NCI-H187 treated with DMSO at 0.1 percent for 48 hours (cell line): Measurements from ENCODE around the gene GRIK4.
A peak's percentile ranks its signal among the peaks of the same experiment; 100 is the strongest.
"Not testable (repeated sequence)": the region's sequence is repeated elsewhere in the genome, so short reads cannot be mapped to it uniquely, and the experiment has no call there.

Source experiments
- DNase-seq: peaks from one replicate; lab custom pipeline; 2025; lab: John Stamatoyannopoulos, UW

The GRIK4 gene

GRCh38 chr11:120746376-120746775 is 234.8 kb downstream of the GRIK4 start:
- DNase-seq, result no peak

DNA sequence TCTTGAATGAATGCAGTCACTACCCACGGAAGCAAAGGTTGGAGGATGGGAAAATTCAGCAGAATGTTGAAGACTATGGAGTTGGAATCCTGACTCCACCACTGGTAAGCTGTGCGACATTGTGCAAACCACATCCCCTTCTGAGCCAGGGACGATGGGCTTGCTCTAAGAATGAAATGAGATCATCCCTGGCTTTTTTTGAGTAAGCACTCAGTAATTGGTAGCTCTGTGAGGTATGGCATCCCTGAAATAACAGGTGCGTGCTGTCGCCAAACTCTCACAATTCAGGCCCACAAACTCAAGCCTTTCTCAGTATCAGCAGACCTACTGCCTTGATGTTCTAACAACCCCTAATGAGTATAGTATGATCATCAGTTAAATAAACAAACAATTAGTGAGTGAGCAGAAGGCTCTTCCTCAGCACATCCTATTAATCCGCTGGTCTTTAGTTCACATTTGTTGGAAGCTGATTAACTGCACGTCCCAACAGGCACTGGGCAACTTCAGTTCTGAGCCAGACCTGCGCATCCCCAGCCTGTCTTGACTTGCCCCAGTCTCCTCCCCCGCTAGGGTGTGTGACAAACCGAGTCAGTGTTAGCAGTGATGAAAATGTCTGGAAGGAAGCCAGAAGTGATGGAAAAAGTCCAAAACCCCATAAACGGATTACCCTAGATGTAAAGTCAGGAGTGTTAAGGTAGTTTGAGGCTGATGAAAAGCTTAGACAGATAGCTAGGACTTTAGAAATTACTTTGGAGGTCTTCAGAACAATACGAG is 235.5 kb downstream of the GRIK4 start:
- peak; percentile 10 for DNase-seq

GRCh38 chr11:120747850-120748814 is 236.6 kb downstream of the GRIK4 start:
- no peak for DNase-seq

DNA sequence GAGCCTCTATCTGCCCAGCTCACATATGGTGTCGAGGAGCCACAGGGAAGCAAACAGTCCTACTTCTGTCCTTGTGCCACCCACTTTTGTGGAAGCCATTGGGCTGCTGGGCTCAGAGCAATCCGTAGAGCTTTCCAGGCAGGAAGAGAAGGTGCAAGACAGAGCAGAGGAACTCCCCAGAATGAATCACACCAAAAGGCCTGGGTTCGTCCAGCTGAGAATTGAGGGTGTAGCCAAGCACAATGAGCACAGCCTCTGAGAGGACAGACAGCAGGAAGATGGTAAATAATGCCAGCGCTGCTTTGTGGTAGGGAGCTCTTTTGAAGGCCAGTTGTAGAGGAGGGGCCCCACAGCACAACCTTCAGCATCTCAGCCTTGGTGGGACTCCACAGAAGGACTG is 237.8 kb downstream of the GRIK4 start:
- no peak for DNase-seq

GRCh38 chr11:120750647-120751549 is 239.3 kb downstream of the GRIK4 start:
- no peak for DNase-seq

DNA sequence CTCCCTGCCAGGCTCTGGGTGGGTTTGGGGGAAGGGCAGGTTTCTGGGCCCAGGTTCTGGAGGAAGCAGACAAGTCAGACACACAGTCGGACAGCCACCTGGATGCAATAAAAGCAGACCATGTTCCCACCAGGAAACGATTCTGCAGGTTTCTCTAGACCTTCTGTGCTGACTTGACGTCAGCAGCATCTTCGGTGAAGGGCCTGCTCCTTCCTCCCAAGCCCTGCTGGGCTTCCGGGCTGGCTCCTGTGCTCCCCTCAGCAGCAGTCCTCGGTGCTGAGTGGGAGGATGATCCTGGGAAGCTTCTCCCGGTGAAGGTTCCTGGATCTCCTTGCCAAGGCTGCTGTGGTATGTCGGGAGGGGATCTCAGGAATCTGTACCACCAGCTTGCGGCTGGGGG is 240.0 kb downstream of the GRIK4 start:
- DNase-seq, result no peak

- no peak for DNase-seq
Measured at GRCh38 chr11:120752668-120753067, 241.1 kb downstream of the GRIK4 start.

- DNase-seq, result no peak
Measured at GRCh38 chr11:120756931-120757330, 245.4 kb downstream of the GRIK4 start.

- DNase-seq, result no peak
Measured at GRCh38 chr11:120759046-120759445, 247.5 kb downstream of the GRIK4 start.

DNA sequence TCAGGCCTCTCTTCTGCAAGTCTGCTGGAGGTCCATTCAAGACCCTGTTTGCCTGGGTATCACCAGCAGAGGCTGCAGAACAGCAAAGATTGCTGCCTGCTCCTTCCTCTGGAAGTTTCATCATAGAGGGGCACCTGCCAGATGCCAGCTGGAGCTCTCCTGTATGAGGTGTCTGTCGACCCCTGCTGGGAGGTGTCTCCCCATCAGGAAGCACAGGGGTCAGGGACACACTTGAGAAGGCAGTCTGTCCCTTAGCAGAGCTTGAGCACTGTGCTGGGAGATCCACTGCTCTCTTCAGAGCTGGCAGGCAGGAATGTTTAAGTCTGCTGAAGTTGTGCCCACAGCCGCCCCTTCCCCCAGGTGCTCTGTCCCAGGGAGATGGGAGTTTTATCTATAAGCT is 254.2 kb downstream of the GRIK4 start:
- not testable (repeated sequence) for DNase-seq

- no peak for DNase-seq
Measured at GRCh38 chr11:120766318-120766717, 254.8 kb downstream of the GRIK4 start.

DNA sequence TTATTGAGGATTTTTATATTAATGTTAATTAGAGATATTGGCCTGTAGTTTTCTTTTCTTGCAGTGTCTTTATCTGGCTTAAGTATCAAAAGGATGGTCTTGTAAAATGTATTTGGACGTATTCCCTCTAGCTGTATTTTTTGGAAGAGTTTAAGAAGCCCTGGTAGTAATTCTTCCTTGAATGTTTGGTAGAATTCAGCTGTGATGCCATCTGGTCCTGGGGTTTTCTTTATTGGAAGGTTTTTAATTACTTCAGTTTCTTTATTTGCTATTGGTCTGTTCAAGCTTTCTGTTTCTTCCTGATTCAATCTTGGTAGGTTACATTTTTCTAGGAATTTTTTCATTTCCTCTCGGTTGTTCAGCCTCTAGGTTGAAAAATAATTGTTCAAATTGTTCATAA is 257.4 kb downstream of the GRIK4 start:
- no peak for DNase-seq

GRCh38 chr11:120769906-120770305 is 258.4 kb downstream of the GRIK4 start:
- DNase-seq, result no peak

- DNase-seq, result no peak
Measured at GRCh38 chr11:120771551-120772060, 260.1 kb downstream of the GRIK4 start.

DNA sequence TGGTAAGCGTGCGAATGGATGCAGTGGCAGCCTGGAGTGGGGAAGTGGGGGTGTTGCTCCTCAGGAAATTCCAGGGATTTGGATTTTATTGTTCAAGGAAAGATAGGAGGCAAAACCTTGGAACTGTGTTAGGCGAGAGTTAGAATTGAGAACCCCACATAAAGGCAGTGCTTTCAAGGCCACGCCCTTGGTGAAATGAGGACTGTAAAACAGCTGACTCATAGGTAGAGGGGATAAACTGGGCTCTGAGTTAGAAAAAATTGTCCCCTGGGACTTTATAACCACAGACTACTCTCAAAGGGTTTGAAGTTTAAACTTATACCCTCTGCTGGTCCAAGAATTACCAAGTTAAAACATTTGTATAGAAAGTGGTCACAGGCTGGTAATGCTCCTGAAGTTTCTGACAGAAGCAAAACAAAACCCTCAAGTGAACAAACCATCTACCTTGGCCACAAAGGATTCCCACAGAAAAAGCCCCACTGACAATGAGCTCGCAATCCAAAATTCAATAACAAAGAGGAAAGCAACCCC is 262.0 kb downstream of the GRIK4 start:
- DNase-seq, result no peak

DNA sequence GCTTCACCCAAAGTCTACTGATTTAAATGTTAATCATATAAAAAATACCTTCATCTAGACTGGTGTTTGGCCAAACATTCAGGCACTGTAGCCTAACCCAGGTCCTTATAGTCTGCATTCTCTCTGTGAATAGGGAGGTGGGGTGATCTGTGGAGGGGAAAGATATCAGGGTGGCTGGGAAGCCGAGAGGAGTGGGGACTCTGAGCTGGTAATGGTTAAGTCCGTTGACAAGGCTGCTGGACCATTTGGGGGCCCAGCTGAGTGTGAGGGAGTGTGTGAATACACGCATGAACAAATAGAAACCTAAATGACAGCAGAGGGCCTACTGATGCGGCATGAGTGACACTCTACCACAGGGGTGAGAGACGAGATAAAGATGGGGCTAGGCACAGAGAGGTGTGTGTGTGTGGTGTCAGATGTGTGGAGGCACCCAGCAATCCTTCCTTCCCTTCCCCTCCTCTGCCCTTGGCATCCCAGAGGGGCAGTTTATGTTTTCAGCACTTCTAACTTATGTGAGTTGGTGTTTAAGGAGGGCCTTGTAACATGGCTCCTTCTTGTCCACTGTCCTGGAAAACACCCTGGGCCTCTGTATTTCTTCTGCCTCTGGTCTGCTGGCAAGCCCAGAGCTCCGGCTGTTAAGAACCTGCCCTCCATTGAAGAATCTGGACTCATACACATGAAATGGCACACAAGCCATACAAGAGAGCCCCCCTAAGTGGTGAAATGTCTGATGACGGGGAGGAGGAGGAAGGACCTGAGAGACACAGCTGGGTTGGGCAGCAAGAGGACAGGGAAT is 263.2 kb downstream of the GRIK4 start:
- no peak for DNase-seq

DNA sequence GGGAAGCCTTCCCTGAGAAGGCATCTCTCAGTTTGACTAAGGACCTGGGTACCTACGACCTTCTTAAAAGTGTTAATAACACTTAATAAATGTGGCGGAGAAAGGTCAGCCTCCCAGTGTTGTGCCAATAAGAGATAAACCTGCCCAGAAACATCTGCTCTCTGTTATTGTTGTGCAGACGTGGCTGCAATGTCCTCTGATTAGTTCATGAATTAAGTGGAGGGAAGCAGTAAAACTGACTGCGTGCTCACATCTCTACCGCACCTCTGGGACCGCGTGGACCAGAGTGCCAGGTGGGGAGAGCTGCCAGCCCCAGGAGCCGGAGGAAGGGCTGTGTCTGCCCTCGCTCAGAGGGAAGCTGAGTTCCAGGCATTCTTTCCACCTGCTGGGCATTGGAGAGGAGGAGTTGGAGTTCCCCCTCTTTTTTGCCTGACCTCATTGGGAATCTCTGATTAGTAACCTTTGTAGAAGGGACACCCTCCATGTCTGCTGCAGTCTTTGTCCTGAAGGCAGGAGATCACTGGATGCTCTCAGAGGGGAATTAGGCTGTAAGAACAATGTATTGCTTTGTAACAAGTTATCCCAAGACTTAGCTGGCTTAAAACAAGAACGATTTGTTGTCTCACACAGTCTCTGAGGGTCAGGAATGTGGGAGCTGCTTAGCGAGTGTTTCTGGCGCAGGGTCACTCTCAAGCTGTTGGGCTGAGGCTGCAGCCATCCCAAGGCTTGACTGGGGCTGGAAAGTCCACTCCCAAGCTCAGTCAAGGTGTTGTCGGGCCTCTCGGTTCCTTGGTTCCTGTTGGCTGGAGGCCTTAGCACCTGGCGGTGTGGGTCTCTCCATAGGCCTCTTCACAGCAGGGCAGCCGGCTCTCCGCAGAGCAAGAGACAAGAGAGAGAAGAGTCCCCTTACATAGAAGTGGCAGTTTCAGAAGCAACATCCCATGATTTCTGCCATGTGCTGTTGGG is 264.7 kb downstream of the GRIK4 start:
- no peak for DNase-seq

DNA sequence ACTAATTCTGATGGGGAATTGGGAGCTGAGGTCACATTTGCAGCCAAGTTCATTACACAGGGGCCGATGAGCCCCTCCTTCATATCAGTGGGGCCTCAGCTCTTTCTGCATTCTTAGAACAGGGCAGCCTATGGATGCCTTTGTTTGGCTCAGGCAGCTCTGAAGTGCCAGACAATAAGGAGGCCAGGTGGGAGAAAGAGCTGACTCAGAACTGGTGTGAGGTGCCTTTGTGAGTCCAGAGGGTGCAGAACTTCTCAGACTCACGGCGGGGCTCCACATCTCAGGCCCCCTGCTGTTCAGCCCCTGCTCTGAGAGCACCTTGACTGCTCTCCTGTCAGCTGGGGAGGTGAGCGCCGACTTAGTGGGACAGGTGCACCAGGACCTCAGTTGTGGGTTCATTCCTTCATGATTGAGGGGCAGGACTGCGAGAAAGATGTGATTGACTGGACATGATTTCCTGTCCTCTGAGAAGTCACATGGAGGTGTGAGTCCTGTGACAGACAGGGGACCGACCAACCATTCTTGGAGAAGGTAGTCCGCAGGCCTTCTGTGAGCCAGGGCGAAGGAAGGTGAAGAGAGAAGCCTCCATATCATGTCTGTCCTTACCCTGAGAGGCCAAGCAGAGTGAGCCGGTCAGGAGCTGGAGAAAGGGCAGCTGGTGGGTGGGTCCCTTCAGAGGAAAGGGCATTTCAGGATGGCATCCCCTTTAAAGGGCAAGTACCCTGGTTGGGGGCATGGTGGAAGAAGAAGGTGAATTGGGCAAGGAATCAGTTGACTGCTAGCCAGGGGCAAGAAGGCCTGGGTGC is 267.3 kb downstream of the GRIK4 start:
- DNase-seq, result no peak

GRCh38 chr11:120780239-120780638 is 268.7 kb downstream of the GRIK4 start:
- DNase-seq, result no peak
